GM12878 (cell line): Measurements from ENCODE around the gene MEIG1. TPM values are rescaled to one million over a fixed set of nuclear protein-coding genes. Genes with fewer than 3 reads are reported as not detected.
"Not testable (repeated sequence)": the region's sequence is repeated elsewhere in the genome, so short reads cannot be mapped to it uniquely, and the experiment has no call there.

Experiments used
- ATAC-seq: fragments of 200-7000 bp; cut with Tn5 transposase; 3 replicates; pipeline ENCODE4 v1.9.1; 2020; ENCODE audit warnings: mild to moderate bottlenecking, moderate library complexity
- BruUV-seq: library from RNA; stranded (reverse); fragments of 400-500 nt; replicated peaks from 2 replicates; lab custom pipeline; 2021; lab: Mats Ljungman, UMichigan
- CTCF ChIA-PET: fragments of 300-600 bp; sonication (Branson Sonifier 250); formaldehyde crosslinking; extraction: SDS; loops from one replicate; lab custom pipeline; 2021; ENCODE audit warnings: inconsistent platforms; lab: Yijun Ruan, JAX
- POLR2A ChIA-PET: fragments of 350-600 bp; formaldehyde crosslinking; extraction: SDS; loops from one replicate; lab custom pipeline; 2021; ENCODE audit warnings: inconsistent platforms; lab: Charles Lee
- RAD21 ChIA-PET: fragments of 300-600 bp; sonication (Branson Sonifier 250); formaldehyde crosslinking; loops from one replicate; lab custom pipeline; 2023; ENCODE audit warnings: antibody characterized with exemption; ENCODE audit not compliant: unreplicated experiment; lab: Charles Lee
- SMC1A ChIA-PET: fragments of 300-600 bp; sonication (Branson Sonifier 250); formaldehyde crosslinking; loops from one replicate; lab custom pipeline; 2023; ENCODE audit not compliant: unreplicated experiment, uncharacterized antibody; lab: Charles Lee
- DNase-seq: peaks from one replicate; pipeline ENCODE4 v3.0.0-alpha.2; 2011; ENCODE audit warnings: low read depth, low spot score
- FAIRE-seq: peaks from 3 replicates; lab custom pipeline; 2011; peaks lifted over from hg19 to GRCh38; lab: Jason Lieb, UNC
- H2AFZ ChIP-seq: 2 replicates; pipeline ENCODE4 v1.6.0; 2011; ENCODE audit warnings: low read depth, low read length, control low read depth; ENCODE audit not compliant: control insufficient read depth
- H3K27ac ChIP-seq: 2 replicates; pipeline ENCODE4 v1.5.1; 2011; ENCODE audit warnings: control low read depth; ENCODE audit not compliant: control insufficient read depth, insufficient read depth
- H3K27me3 ChIP-seq, 2 experiments: replicated peaks in 1 of 2; 2 replicates each; pipeline versions ENCODE4 v1.6.0 to v1.6.1; 2011; ENCODE audit warnings: low read length in 1 of 2; ENCODE audit not compliant: control insufficient read depth in 2 of 2, insufficient read depth in 2 of 2
- H3K36me3 ChIP-seq, 2 experiments: 2 replicates each; pipeline ENCODE4 v1.5.1; 2011; ENCODE audit warnings: low read length in 1 of 2; ENCODE audit not compliant: control insufficient read depth in 2 of 2, insufficient read depth in 2 of 2
- H3K4me1 ChIP-seq: 2 replicates; pipeline ENCODE4 v1.6.1; 2011; ENCODE audit warnings: mild to moderate bottlenecking, low read length, moderate library complexity, mixed read lengths; ENCODE audit not compliant: control insufficient read depth, insufficient read depth
- H3K4me2 ChIP-seq: 2 replicates; pipeline ENCODE4 v1.6.0; 2011; ENCODE audit warnings: control low read depth; ENCODE audit not compliant: control insufficient read depth, insufficient read depth
- H3K4me3 ChIP-seq: fragments of 200-600 bp; sonication (generic); 2 replicates; pipeline ENCODE4 v1.5.1; 2016
- H3K79me2 ChIP-seq: 2 replicates; pipeline ENCODE4 v1.6.0; 2011; ENCODE audit warnings: low read length; ENCODE audit not compliant: control insufficient read depth, insufficient read depth
- H3K9ac ChIP-seq: 2 replicates; pipeline ENCODE4 v1.8.0; 2011; ENCODE audit warnings: low read length, control low read depth, mixed read lengths; ENCODE audit not compliant: control insufficient read depth, insufficient read depth
- H3K9me3 ChIP-seq: replicated peaks from 3 replicates; pipeline ENCODE4 v1.5.1; 2011; ENCODE audit warnings: mild to moderate bottlenecking, low read length; ENCODE audit not compliant: control insufficient read depth, insufficient read depth
- H4K20me1 ChIP-seq: 2 replicates; pipeline ENCODE4 v1.6.0; 2011; ENCODE audit not compliant: control insufficient read depth, insufficient read depth
- BRCA1 ChIP-seq: IDR thresholded peaks from 2 replicates; pipeline ENCODE4 v1.6.1; 2011; ENCODE audit warnings: low read depth, low read length, improper control_type of control experiment
- CTCF ChIP-seq, 3 experiments: IDR thresholded peaks in 2 of 3; conservative IDR thresholded peaks in 1 of 3; 2 replicates each; pipeline ENCODE4 v1.5.1; 2011; ENCODE audit warnings: low read depth in 3 of 3, low read length in 3 of 3, mild to moderate bottlenecking in 3 of 3, control low read depth in 2 of 3, moderate library complexity in 2 of 3, inconsistent platforms in 1 of 3, mixed read lengths in 1 of 3; ENCODE audit not compliant: control insufficient read depth in 2 of 3, insufficient read depth in 1 of 3; ENCODE audit errors: extremely low read depth in 1 of 3
- RAD21 ChIP-seq: IDR thresholded peaks from 2 replicates; pipeline ENCODE4 v1.6.1; 2011; ENCODE audit warnings: mild to moderate bottlenecking, low read depth, low read length, moderate library complexity; ENCODE audit not compliant: insufficient read depth
- RAD51 ChIP-seq: fragments of 450-650 bp; IDR thresholded peaks from 2 replicates; pipeline ENCODE4 v1.6.1; 2016; ENCODE audit warnings: moderate library complexity, mild to moderate bottlenecking, inconsistent platforms
- SMC3 ChIP-seq: IDR thresholded peaks from 2 replicates; pipeline ENCODE4 v1.6.1; 2011; ENCODE audit warnings: low read length, improper control_type of control experiment, borderline replicate concordance
- SREBF2 ChIP-seq: IDR thresholded peaks from 2 replicates; pipeline ENCODE4 v1.6.1; 2012; ENCODE audit warnings: mild to moderate bottlenecking, low read length
- YY1 ChIP-seq: IDR thresholded peaks from 2 replicates; pipeline ENCODE4 v1.6.1; 2011; ENCODE audit warnings: low read depth, mild to moderate bottlenecking, low read length
- ZNF384 ChIP-seq: IDR thresholded peaks from 2 replicates; pipeline ENCODE4 v1.6.1; 2012; ENCODE audit warnings: low read depth, mild to moderate bottlenecking, low read length, improper control_type of control experiment, borderline replicate concordance
- ZNF622 ChIP-seq: fragments of 450-650 bp; IDR thresholded peaks from 2 replicates; pipeline ENCODE4 v1.6.1; 2017; ENCODE audit warnings: mild to moderate bottlenecking, inconsistent platforms
- WGBS: methylation state at CpG from one replicate; pipeline ENCODE4 v1.1.6; 2016; ENCODE audit warnings: low lambda C conversion rate; ENCODE audit not compliant: insufficient replicate concordance, insufficient coverage; ENCODE audit errors: missing lambda C conversion rate; 5-methylcytosine and 5-hydroxymethylcytosine counted together
- in situ Hi-C: fragments of 300-500 bp; cut with MboI; formaldehyde crosslinking; loops from 9 replicates; pipeline ENCODE4 v1.14.3; 2018; ENCODE audit warnings: mixed read lengths
- intact Hi-C: fragments of 100-400 bp; cut with micrococcal nuclease; formaldehyde crosslinking; loops from one replicate; pipeline ENCODE4 v1.14.2; 2022; ENCODE audit not compliant: unreplicated experiment
- polyA plus RNA-seq, 11 experiments: library from polyadenylated mRNA; depleted of rRNA in 4 of 11; unstranded in 6 of 11; stranded (reverse) in 5 of 11; fragments of >200 nt; fragmentation: Nextera tagmentation in 4 of 11; fragmentation: Illumina TruSeq in 1 of 11; extraction: Ambion mirVana in 4 of 11; extraction: Trizol in 1 of 11; gene quantifications; 1 replicate in 1 of 11; 2 replicates in 10 of 11; pipeline versions ENCODE4 v1.2.1 to v1.2.3, GENCODE V29; 2011 to 2016; ENCODE audit warnings: inconsistent platforms in 2 of 11, missing spikeins in 2 of 11, low read depth in 1 of 11
- total RNA-seq, 4 experiments: library from RNA; depleted of rRNA in 3 of 4; stranded (reverse); fragments of >200 nt in 3 of 4; fragmentation: Illumina TruSeq in 1 of 4; extraction: Trizol in 1 of 4; gene quantifications; 2 replicates each; pipeline versions ENCODE4 v1.2.1 to v1.2.3, GENCODE V29; 2013 to 2021

MEIG1 gene
- total and polyA plus RNA-seq, 10 of the 15 experiments (the other 5 are each of a cell fraction or from before 2014, with no cell fraction given), result 0.13 to 1.9 (median 0.80) TPM; not detected in 2

GRCh38 chr10:14971867-14972448 is 12.8 kb downstream of the MEIG1 start:
- Histone ChIP-seq H2AFZ (no peak overlapping the region), H3K79me2 (no peaks in the 10 kb centered on the region), H3K4me2 (no peak overlapping the region), H3K27me3 (no peaks in the 10 kb centered on the region), H3K36me3 (no peaks in the 10 kb centered on the region), H4K20me1 (no peaks in the 10 kb centered on the region), H3K27ac (no peak overlapping the region), H3K4me1 (no peaks in the 10 kb centered on the region), H3K9me3 (no peaks in the 10 kb centered on the region), H3K9ac (no peak overlapping the region), H3K4me3 (no peak overlapping the region)
- SMC1A ChIA-PET, result interaction anchor here (0.6 to 1.6 kb wide), 12 partner anchors 11 to 777 kb away, joined by 3 to 9 read pairs (median 4); partner anchors contain the start of genes CDNF, HSPA14 and MSANTD7
- RAD21 ChIA-PET, result interaction anchor here (1.0 to 1.5 kb wide), 12 partner anchors 9 to 485 kb away, joined by 3 to 7 read pairs (median 4); partner anchors contain the start of genes CDNF, DCLRE1C, HSPA14 and MEIG1
- TF ChIP-seq SREBF2 (no peak), ZNF622 (no peak), YY1 (0 out of 2 replicates have a peak, but pooled peaks have one; percentile 36), RAD21 (peak; percentile 73), BRCA1 (no peak), CTCF (IDR thresholded peaks at IDR 0.05 in 2 of 3, conservative IDR thresholded peaks at IDR 0.05 in 1 of 3; ENCODE audit: control insufficient read depth in 2 of 3, extremely low read depth in 1 of 3, insufficient read depth in 1 of 3, low read depth in 3 of 3, low read length in 3 of 3) (peak; percentile 53 to 75 (median 54)), ZNF384 (peak; percentile 86), SMC3 (peak; percentile 39; the same call in 1 of the 2 replicates), RAD51 (no peak)
- in situ Hi-C loops (no loop called here), intact Hi-C loops (loop anchor here (1.0 to 5.0 kb wide), 2 partner anchors 473 to 775 kb away; no protein-coding TSS in a partner anchor)
- ATAC-seq, result peak; percentile 85
- WGBS, result 49% methylated on average over 4 of the region's 4 CpGs
- BruUV-seq, result no TSS peak
- CTCF ChIA-PET, result interaction anchor here (0.6 to 2.5 kb wide), 37 partner anchors 8 to 1541 kb away, joined by 3 to 16 read pairs (median 3); partner anchors contain the start of genes CDNF, DCLRE1C, HSPA14 and MEIG1
- POLR2A ChIA-PET, result interaction anchor here (1.4 kb wide), 1 partner anchor 19 kb away, joined by 3 read pairs; no protein-coding TSS in a partner anchor
- no peak for FAIRE-seq
- DNase-seq, result no peak

GRCh38 chr10:14974153-14974998 is 15.2 kb downstream of the MEIG1 start:
- ATAC-seq, H3K4me1 ChIP-seq, H3K27ac ChIP-seq, H3K9me3 ChIP-seq, H3K9ac ChIP-seq, DNase-seq, H3K27me3 ChIP-seq, in situ Hi-C loops, POLR2A ChIA-PET, H4K20me1 ChIP-seq, FAIRE-seq, H3K4me2 ChIP-seq, H3K79me2 ChIP-seq, H3K36me3 ChIP-seq, H3K4me3 ChIP-seq, H2AFZ ChIP-seq, BruUV-seq: not testable (repeated sequence)
- 51% methylated on average over 15 of the region's 15 CpGs for WGBS
- intact Hi-C loops, result loop anchor here (5.0 kb wide), 1 partner anchor 777 kb away; no protein-coding TSS in a partner anchor
- SMC1A ChIA-PET, result interaction anchor here (0.8 to 0.9 kb wide), 3 partner anchors 152 to 777 kb away, joined by 3 read pairs; no protein-coding TSS in a partner anchor
- CTCF ChIA-PET, result interaction anchor here (1.0 to 1.2 kb wide), 2 partner anchors 21 to 84 kb away, joined by 5 read pairs; no protein-coding TSS in a partner anchor
- RAD21 ChIA-PET, result interaction anchor here (0.6 kb wide), 1 partner anchor 152 kb away, joined by 3 read pairs; no protein-coding TSS in a partner anchor
